ENCODE measurements around the gene MRAP.
"Not testable (repeated sequence)": the region's sequence is repeated elsewhere in the genome, so short reads cannot be mapped to it uniquely, and the experiment has no call there.

MRAP gene

GRCh38 chr21:32256873-32257620 lies 41.6 kb upstream of the MRAP start:
- Histone ChIP-seq H3K36me3 (no peaks in the 10 kb centered on the region), H3K27ac (peak overlapping the region; percentile 73 to 76), H3K27me3 (no peaks in the 10 kb centered on the region), H3K9me3 (no peaks in the 10 kb centered on the region), H3K4me3 (no peak overlapping the region), H3K4me1 (peaks cover 0 to 45% (median 27%) of the 10 kb centered on the region in 4 donors)
- DNase-seq, result peak; percentile 84 to 92
- TF ChIP-seq CTCF (IDR thresholded peaks at IDR 0.05), result no peak
- intact Hi-C loops (cut with DNase I; ENCODE audit: low total_unique reads), result loop anchor here (10.0 kb wide), 1 partner anchor 462 kb away; no protein-coding TSS in a partner anchor

DNA sequence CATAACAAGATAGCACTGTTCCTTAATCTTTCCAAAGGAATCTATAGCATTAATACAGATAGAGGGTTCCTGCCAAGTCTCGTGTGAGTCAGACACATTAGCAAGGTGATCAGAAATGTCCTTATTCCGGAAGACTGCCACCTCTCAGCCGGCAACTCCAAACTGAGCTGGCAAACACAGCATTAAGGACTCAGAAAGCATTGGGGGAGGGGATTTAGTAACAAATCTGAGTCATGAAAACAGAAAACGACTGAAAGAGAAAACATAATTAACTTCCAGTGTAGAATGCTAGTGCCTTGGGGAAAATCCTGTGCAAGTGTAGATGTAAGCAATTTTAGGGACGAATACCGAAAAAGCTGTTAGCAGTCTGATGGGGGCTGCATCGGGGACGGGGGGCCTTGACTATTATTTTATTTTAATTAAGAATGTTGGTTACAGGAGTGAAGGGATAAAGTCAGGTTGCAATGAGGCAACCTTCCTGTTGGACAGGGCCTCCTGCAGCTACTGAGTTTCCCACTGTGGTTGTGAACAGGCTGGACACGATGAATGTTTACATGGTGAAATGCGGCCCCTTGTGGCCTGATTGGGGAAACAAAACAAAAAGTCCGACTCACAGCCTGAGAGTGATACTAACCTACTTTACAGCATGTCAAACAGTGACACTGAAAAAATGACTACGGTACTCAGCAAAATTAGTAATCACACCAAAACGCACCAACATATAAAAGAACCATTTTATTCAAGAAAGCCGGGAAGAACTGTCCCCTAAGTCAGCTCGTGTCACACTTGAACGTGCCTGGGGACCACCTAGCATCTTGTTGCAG lies 40.5 kb upstream of the MRAP start:
- no peak overlapping the region for H3K4me3 ChIP-seq
- peak overlapping the region; percentile 73 to 76 for H3K27ac ChIP-seq
- TF ChIP-seq CTCF (IDR thresholded peaks at IDR 0.05), result peak; percentile 69 to 89
- H3K4me1 ChIP-seq, result peaks cover 0 to 37% (median 22%) of the 10 kb centered on the region in 4 donors
- no peaks in the 10 kb centered on the region for H3K36me3 ChIP-seq
- H3K9me3 ChIP-seq, result no peaks in the 10 kb centered on the region
- intact Hi-C loops (cut with DNase I; ENCODE audit: low total_unique reads), result loop anchor here (2.0 to 10.0 kb wide), 2 partner anchors 391 to 463 kb away; no protein-coding TSS in a partner anchor
- peak; percentile 70 to 83 for DNase-seq
- H3K27me3 ChIP-seq, result no peaks in the 10 kb centered on the region

GRCh38 chr21:32258786-32259048 lies 39.9 kb upstream of the MRAP start:
- not testable (repeated sequence) for H3K9me3 ChIP-seq, H3K4me3 ChIP-seq, H3K27ac ChIP-seq, DNase-seq, H3K36me3 ChIP-seq, H3K27me3 ChIP-seq
- intact Hi-C loops (cut with DNase I; ENCODE audit: low total_unique reads), result loop anchor here (2.0 to 10.0 kb wide), 2 partner anchors 392 to 464 kb away; no protein-coding TSS in a partner anchor
- peaks cover 0 to 31% (median 17%) of the 10 kb centered on the region in 4 donors for H3K4me1 ChIP-seq

DNA sequence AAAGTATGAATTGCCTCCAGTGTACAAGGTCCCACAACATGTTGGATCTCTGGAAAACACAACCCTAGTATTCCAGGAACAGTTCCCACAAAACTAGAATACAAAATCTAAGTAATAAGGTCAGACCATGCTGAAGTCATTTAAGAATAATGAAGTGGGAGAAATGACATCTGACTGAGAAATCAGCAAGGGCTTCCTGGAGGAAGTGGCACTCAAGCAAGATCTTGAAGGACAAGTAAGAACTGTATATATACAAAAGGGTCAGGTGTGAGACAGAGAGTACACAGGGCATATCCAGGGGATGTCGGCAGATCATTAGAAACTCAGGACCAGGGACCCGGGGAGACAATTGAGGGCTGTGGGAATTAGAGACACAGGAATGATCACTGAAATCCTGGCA lies 38.5 kb upstream of the MRAP start:
- H3K27me3 ChIP-seq, result no peaks in the 10 kb centered on the region
- H3K36me3 ChIP-seq, result no peaks in the 10 kb centered on the region
- H3K9me3 ChIP-seq, result no peaks in the 10 kb centered on the region
- no peak for TF ChIP-seq CTCF (IDR thresholded peaks at IDR 0.05)
- no peak for DNase-seq
- intact Hi-C loops (cut with DNase I; ENCODE audit: low total_unique reads), result no loop called here
- H3K27ac ChIP-seq, result no peak overlapping the region
- no peak overlapping the region for H3K4me3 ChIP-seq
- peaks cover 0 to 26% (median 15%) of the 10 kb centered on the region in 4 donors for H3K4me1 ChIP-seq

DNA sequence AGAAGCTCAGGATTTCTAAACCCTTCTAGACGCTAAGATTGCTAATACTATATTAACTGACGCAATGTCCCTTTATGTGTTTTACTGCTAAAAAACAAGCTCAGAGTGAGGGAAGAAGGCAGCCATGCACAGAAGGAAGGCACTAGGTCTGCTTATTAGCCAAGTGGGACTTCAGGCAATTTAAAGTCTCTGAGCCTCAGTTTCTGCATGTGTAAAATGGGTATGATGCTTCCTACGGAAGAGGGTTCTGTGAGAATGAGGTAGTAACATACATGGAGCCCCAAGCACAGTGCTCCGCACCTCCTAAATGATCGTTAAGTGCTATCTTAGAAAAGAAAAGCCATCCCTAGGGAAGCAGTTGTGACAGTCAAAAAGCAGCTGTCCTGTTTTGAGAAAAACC lies 36.7 kb upstream of the MRAP start:
- intact Hi-C loops (cut with DNase I; ENCODE audit: low total_unique reads), result no loop called here

GRCh38 chr21:32265321-32265720 lies 33.3 kb upstream of the MRAP start:
- H3K27me3 ChIP-seq; DNase-seq; H3K4me3 ChIP-seq; H3K27ac ChIP-seq; H3K9me3 ChIP-seq; H3K4me1 ChIP-seq; intact Hi-C loops (cut with DNase I; ENCODE audit: low total_unique reads): not testable (repeated sequence)
- peaks cover 13 to 28% (median 25%) of the 10 kb centered on the region in 3 donors for H3K36me3 ChIP-seq

More for the DNA sequence above, 36.7 kb upstream of the MRAP start:
- Histone ChIP-seq H3K4me1 (peaks cover 0 to 17% (median 7%) of the 10 kb centered on the region in 4 donors), H3K36me3 (peaks cover 0 to 8% (median 7%) of the 10 kb centered on the region in 3 donors), H3K27ac (no peak overlapping the region), H3K4me3 (no peak overlapping the region), H3K9me3 (no peaks in the 10 kb centered on the region), H3K27me3 (no peaks in the 10 kb centered on the region)
- TF ChIP-seq CTCF (IDR thresholded peaks at IDR 0.05), result no peak
- no peak for DNase-seq
